Neutrophil (primary cell): ENCODE results near the gene EVL.

Experiments used
- H3K27ac ChIP-seq: fragments of 200-600 bp; sonication (generic); 2 replicates; pipeline ENCODE4 v1.5.1; 2016; ENCODE audit warnings: mild to moderate bottlenecking, moderate library complexity
- H3K27me3 ChIP-seq: fragments of 200-600 bp; sonication (generic); 2 replicates; pipeline ENCODE4 v1.6.0; 2016; ENCODE audit warnings: mild to moderate bottlenecking
- H3K36me3 ChIP-seq: fragments of 200-600 bp; sonication (generic); 2 replicates; pipeline ENCODE4 v1.5.1; 2017
- H3K4me1 ChIP-seq, 2 experiments: fragments of 200-600 bp in 1 of 2; sonication (generic) in 1 of 2; 1 replicate in 1 of 2; 2 replicates in 1 of 2; pipeline versions ENCODE4 v1.5.1 to v1.6.1; 2013 to 2016; ENCODE audit warnings: low read depth in 1 of 2, low read length in 1 of 2, mild to moderate bottlenecking in 1 of 2, moderate library complexity in 1 of 2; ENCODE audit not compliant: control insufficient read depth in 1 of 2, insufficient read depth in 1 of 2
- H3K4me3 ChIP-seq, 2 experiments: fragments of 200-600 bp in 1 of 2; sonication (generic) in 1 of 2; 1 replicate in 1 of 2; 2 replicates in 1 of 2; pipeline ENCODE4 v1.5.1; 2013 to 2016; ENCODE audit warnings: low read depth in 1 of 2, low read length in 1 of 2, mild to moderate bottlenecking in 1 of 2, moderate library complexity in 1 of 2
- H3K9me3 ChIP-seq: fragments of 200-600 bp; sonication (generic); 2 replicates; pipeline ENCODE4 v1.5.1; 2016
- CTCF ChIP-seq: fragments of 200-600 bp; sonication (generic); IDR thresholded peaks from 2 replicates; pipeline ENCODE4 v1.5.1; 2016; ENCODE audit warnings: antibody characterized with exemption

The EVL gene

DNA sequence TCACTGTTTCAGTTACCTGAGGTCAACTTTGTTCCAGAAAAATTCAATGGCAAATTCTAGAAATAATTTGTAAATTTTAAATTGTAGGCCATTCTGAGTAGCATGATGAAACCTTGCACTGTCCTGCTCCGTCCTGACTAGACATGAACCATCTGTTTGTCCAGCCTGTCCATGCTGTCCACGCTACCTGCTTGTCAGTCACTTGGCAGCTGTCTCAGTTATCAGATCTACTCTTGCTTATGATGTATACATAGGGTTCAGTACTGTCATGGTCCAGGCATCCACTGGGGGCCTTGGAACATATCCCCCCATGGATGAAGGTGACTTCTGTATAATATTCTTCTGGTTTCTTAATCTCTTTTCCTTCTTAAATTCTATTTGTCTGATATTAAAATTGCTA, 14.1 kb upstream of the EVL start:
- TF ChIP-seq CTCF = no peak
- Histone ChIP-seq H3K27me3 (no peaks in the 10 kb centered on the region), H3K36me3 (no peaks in the 10 kb centered on the region), H3K9me3 (no peaks in the 10 kb centered on the region), H3K4me1 (no peaks in the 10 kb centered on the region), H3K27ac (no peak overlapping the region), H3K4me3 (no peak overlapping the region)

DNA sequence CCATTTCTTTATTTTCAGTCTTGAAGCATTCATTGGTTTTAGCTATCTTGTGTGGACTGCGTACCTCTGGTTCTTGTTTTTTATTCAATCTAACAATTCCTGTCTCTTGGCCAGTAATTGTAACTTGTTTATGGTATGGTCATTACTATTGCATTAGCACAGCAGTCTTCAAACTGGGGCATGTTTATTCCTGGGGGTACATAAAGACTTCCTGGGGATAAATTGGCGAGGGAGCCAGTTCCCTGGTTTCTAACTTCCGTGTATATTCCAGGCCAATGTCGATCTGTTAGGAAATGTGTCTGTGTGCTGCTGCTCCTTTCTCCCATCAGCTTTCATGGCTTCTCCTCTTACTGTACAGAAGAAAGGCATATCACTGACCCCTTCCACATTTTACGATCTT, 13.7 kb upstream of the EVL start:
- no peaks in the 10 kb centered on the region for H3K9me3 ChIP-seq
- no peaks in the 10 kb centered on the region for H3K4me1 ChIP-seq
- H3K4me3 ChIP-seq = no peak overlapping the region
- no peaks in the 10 kb centered on the region for H3K36me3 ChIP-seq
- TF ChIP-seq CTCF = no peak
- H3K27ac ChIP-seq = no peak overlapping the region
- H3K27me3 ChIP-seq = no peaks in the 10 kb centered on the region

DNA sequence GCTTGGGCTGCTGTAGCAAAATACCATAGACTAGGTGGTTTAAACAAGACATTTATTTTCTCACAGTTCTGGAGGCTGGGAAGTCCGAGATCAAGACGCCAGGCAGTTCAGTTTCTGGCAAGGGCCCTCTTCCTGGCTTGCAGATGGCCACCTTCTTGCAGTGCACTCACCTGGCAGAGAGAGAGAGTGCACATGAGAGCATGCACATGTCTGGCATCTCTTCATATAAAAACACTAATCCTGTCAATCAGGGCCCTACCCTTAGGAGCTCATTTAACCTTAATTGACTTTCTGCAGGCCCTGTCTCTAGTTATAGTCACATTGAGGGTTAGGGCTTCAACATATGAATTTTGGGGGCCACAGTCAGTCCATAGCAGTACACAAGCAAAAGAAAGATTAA, 12.4 kb upstream of the EVL start:
- no peak for TF ChIP-seq CTCF
- Histone ChIP-seq H3K4me3 (no peak overlapping the region), H3K27me3 (no peaks in the 10 kb centered on the region), H3K9me3 (no peaks in the 10 kb centered on the region), H3K36me3 (no peaks in the 10 kb centered on the region), H3K27ac (no peak overlapping the region), H3K4me1 (peaks cover 0 to under 1% of the 10 kb centered on the region in 2 experiments)

GRCh38 chr14:100054316-100055075, 10.7 kb upstream of the EVL start:
- no peaks in the 10 kb centered on the region for H3K9me3 ChIP-seq
- H3K4me3 ChIP-seq = no peak overlapping the region
- no peak overlapping the region for H3K27ac ChIP-seq
- H3K36me3 ChIP-seq = no peaks in the 10 kb centered on the region
- no peaks in the 10 kb centered on the region for H3K27me3 ChIP-seq
- H3K4me1 ChIP-seq = peaks cover 8 to 10% of the 10 kb centered on the region in 2 experiments
- no peak for TF ChIP-seq CTCF

- no peak overlapping the region for H3K27ac ChIP-seq
- H3K4me1 ChIP-seq = peaks cover 8 to 10% of the 10 kb centered on the region in 2 experiments
These were observed 8.8 kb upstream of the EVL start for GRCh38 chr14:100056431-100056830.

More at GRCh38 chr14:100056431-100056830, 8.8 kb upstream of the EVL start:
- Histone ChIP-seq H3K4me3 (no peak overlapping the region), H3K27me3 (no peaks in the 10 kb centered on the region), H3K9me3 (no peaks in the 10 kb centered on the region), H3K36me3 (no peaks in the 10 kb centered on the region)
- no peak for TF ChIP-seq CTCF
